Neural cell (in vitro differentiated cells): ENCODE data around the gene DNAJC18. TPM values are rescaled to one million over a fixed set of nuclear protein-coding genes. Genes with fewer than 3 reads are reported as not detected.

Source experiments
- H2AFZ ChIP-seq: fragments of 200-600, 300-800 bp; sonication (generic), shearing (Covaris generic); 2 replicates; pipeline ENCODE4 v1.6.0; 2014; ENCODE audit warnings: low read depth, mild to moderate bottlenecking, antibody characterized with exemption, low read length, moderate library complexity
- H3F3A ChIP-seq: fragments of 200-600 bp; shearing (Covaris generic); 2 replicates; pipeline ENCODE4 v1.6.1; 2016; ENCODE audit warnings: mild to moderate bottlenecking, moderate library complexity, mixed read lengths, antibody characterized with exemption, low read length; ENCODE audit not compliant: insufficient read depth, poor library complexity, severe bottlenecking
- H3K27ac ChIP-seq: fragments of 200-600, 300-800 bp; sonication (generic), shearing (Covaris generic); 2 replicates; pipeline ENCODE4 v1.5.1; 2014; ENCODE audit warnings: mild to moderate bottlenecking, low read length, moderate library complexity
- H3K27me3 ChIP-seq: fragments of 300-800, 200-600 bp; sonication (generic), shearing (Covaris generic); 2 replicates; pipeline ENCODE4 v1.6.0; 2014; ENCODE audit warnings: mild to moderate bottlenecking, low read depth, low read length, moderate library complexity; ENCODE audit not compliant: insufficient read depth
- H3K36me3 ChIP-seq: fragments of 300-800, 200-600 bp; sonication (generic), shearing (Covaris generic); 2 replicates; pipeline ENCODE4 v1.5.1; 2014; ENCODE audit warnings: mild to moderate bottlenecking, antibody characterized with exemption, low read length, moderate library complexity; ENCODE audit not compliant: insufficient read depth
- H3K4me2 ChIP-seq: fragments of 300-800, 200-600 bp; sonication (generic), shearing (Covaris generic); 2 replicates; pipeline ENCODE4 v1.6.0; 2014; ENCODE audit warnings: mild to moderate bottlenecking, low read length
- H3K4me3 ChIP-seq: fragments of 300-800, 200-600 bp; sonication (generic), shearing (Covaris generic); 2 replicates; pipeline ENCODE4 v1.5.1; 2014; ENCODE audit warnings: mild to moderate bottlenecking, low read length, moderate library complexity
- H3K79me2 ChIP-seq: fragments of 200-600 bp; shearing (Covaris generic); replicated peaks from 2 replicates; pipeline ENCODE4 v1.6.0; 2014; ENCODE audit warnings: mild to moderate bottlenecking, low read length, moderate library complexity; ENCODE audit not compliant: insufficient read depth
- H3K9ac ChIP-seq: fragments of 300-800, 200-600 bp; sonication (generic), shearing (Covaris generic); 2 replicates; pipeline ENCODE4 v1.6.1; 2016; ENCODE audit warnings: mild to moderate bottlenecking, low read length, mixed read lengths
- H3K9me2 ChIP-seq: fragments of 200-600 bp; shearing (Covaris generic); 2 replicates; pipeline ENCODE4 v1.6.1; 2016; ENCODE audit warnings: mild to moderate bottlenecking, low read length, mixed read lengths; ENCODE audit not compliant: insufficient read depth
- H3K9me3 ChIP-seq: fragments of 200-600, 300-800 bp; sonication (generic), shearing (Covaris generic); 2 replicates; pipeline ENCODE4 v1.6.1; 2016; ENCODE audit warnings: mild to moderate bottlenecking, mixed run types, low read length, moderate library complexity, mixed read lengths
- H4K20me1 ChIP-seq: fragments of 200-600 bp; shearing (Covaris generic); 2 replicates; pipeline ENCODE4 v1.6.1; 2016; ENCODE audit warnings: mild to moderate bottlenecking, mixed run types; ENCODE audit not compliant: insufficient read depth
- EZH2 ChIP-seq: fragments of 200-600, 300-800 bp; shearing (Covaris generic), sonication (generic); IDR thresholded peaks from 2 replicates; pipeline ENCODE4 v1.6.1; 2014; ENCODE audit warnings: antibody characterized with exemption, low read length, borderline replicate concordance, mild to moderate bottlenecking; ENCODE audit not compliant: insufficient read depth, poor library complexity, severe bottlenecking
- MXI1 ChIP-seq: fragments of 450-650 bp; conservative IDR thresholded peaks from 2 replicates; pipeline ENCODE4 v1.6.1; 2014; ENCODE audit warnings: antibody characterized with exemption, mild to moderate bottlenecking; ENCODE audit not compliant: poor library complexity, severe bottlenecking
- POLR2AphosphoS5 ChIP-seq: IDR thresholded peaks from 2 replicates; pipeline ENCODE4 v1.6.1; 2012
- RAD21 ChIP-seq: fragments of 450-650 bp; conservative IDR thresholded peaks from 2 replicates; pipeline ENCODE4 v1.6.1; 2014; ENCODE audit warnings: antibody characterized with exemption, mild to moderate bottlenecking, moderate library complexity
- SMC3 ChIP-seq: fragments of 450-650 bp; conservative IDR thresholded peaks from 2 replicates; pipeline ENCODE4 v1.6.1; 2014; ENCODE audit warnings: antibody characterized with exemption, mild to moderate bottlenecking, moderate library complexity; ENCODE audit not compliant: poor library complexity
- TAF1 ChIP-seq: IDR thresholded peaks from 2 replicates; pipeline ENCODE4 v1.6.1; 2012; ENCODE audit warnings: low read depth
- polyA plus RNA-seq: library from polyadenylated mRNA; depleted of rRNA; stranded (reverse); fragments of >200 nt; gene quantifications from 2 replicates; pipeline ENCODE4 v1.2.3, GENCODE V29; 2014
- TF ChIP-seq, protein P1 (sequence below): fragments of 450-650 bp; IDR thresholded peaks from 2 replicates; pipeline ENCODE4 v1.5.1; 2014; ENCODE audit warnings: antibody characterized with exemption, mild to moderate bottlenecking, moderate library complexity; ENCODE audit not compliant: poor library complexity, severe bottlenecking
- TF ChIP-seq, protein P2 (sequence below): IDR thresholded peaks from 2 replicates; pipeline ENCODE4 v1.6.1; 2012; ENCODE audit warnings: borderline replicate concordance

DNAJC18 gene
- polyA plus RNA-seq, 1 donor from 2014 or later, result 44.4 TPM

DNA sequence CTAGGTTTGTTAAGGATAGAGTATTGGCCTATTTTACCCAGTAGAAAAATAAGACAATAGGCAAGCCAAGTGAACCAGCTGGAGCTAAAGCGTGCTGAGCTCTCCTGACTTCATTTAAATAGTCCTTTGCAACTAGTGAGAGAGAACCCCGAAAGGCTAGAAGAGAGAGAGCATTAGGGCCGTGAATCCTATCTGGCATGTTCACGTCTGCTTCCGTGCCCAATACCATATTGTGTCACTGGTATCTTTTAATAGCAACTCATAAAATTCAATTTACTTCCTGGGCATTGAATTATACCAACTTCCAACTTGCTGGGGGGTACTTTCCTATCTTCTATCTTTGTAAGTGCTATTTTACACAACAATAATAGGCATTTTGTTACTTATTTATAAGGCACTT, 13.8 kb downstream of the DNAJC18 start:
- H3K9me3 ChIP-seq, result no peaks in the 10 kb centered on the region
- H3K4me3 ChIP-seq, result no peak overlapping the region
- H3K36me3 ChIP-seq, result no peaks in the 10 kb centered on the region
- H3K79me2 ChIP-seq, result no peaks in the 10 kb centered on the region
- H3K27me3 ChIP-seq, result no peaks in the 10 kb centered on the region
- H3K9ac ChIP-seq, result no peak overlapping the region
- H3K4me2 ChIP-seq, result no peak overlapping the region
- H2AFZ ChIP-seq, result no peak overlapping the region
- TF ChIP-seq, protein P1, sequence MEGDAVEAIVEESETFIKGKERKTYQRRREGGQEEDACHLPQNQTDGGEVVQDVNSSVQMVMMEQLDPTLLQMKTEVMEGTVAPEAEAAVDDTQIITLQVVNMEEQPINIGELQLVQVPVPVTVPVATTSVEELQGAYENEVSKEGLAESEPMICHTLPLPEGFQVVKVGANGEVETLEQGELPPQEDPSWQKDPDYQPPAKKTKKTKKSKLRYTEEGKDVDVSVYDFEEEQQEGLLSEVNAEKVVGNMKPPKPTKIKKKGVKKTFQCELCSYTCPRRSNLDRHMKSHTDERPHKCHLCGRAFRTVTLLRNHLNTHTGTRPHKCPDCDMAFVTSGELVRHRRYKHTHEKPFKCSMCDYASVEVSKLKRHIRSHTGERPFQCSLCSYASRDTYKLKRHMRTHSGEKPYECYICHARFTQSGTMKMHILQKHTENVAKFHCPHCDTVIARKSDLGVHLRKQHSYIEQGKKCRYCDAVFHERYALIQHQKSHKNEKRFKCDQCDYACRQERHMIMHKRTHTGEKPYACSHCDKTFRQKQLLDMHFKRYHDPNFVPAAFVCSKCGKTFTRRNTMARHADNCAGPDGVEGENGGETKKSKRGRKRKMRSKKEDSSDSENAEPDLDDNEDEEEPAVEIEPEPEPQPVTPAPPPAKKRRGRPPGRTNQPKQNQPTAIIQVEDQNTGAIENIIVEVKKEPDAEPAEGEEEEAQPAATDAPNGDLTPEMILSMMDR, result no peak
- TF ChIP-seq EZH2, result no peak
- no peak for TF ChIP-seq POLR2AphosphoS5
- no peak for TF ChIP-seq RAD21
- TF ChIP-seq TAF1, result no peak
- TF ChIP-seq, protein P2, sequence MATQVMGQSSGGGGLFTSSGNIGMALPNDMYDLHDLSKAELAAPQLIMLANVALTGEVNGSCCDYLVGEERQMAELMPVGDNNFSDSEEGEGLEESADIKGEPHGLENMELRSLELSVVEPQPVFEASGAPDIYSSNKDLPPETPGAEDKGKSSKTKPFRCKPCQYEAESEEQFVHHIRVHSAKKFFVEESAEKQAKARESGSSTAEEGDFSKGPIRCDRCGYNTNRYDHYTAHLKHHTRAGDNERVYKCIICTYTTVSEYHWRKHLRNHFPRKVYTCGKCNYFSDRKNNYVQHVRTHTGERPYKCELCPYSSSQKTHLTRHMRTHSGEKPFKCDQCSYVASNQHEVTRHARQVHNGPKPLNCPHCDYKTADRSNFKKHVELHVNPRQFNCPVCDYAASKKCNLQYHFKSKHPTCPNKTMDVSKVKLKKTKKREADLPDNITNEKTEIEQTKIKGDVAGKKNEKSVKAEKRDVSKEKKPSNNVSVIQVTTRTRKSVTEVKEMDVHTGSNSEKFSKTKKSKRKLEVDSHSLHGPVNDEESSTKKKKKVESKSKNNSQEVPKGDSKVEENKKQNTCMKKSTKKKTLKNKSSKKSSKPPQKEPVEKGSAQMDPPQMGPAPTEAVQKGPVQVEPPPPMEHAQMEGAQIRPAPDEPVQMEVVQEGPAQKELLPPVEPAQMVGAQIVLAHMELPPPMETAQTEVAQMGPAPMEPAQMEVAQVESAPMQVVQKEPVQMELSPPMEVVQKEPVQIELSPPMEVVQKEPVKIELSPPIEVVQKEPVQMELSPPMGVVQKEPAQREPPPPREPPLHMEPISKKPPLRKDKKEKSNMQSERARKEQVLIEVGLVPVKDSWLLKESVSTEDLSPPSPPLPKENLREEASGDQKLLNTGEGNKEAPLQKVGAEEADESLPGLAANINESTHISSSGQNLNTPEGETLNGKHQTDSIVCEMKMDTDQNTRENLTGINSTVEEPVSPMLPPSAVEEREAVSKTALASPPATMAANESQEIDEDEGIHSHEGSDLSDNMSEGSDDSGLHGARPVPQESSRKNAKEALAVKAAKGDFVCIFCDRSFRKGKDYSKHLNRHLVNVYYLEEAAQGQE, result no peak
- H3K27ac ChIP-seq, result no peak overlapping the region
- H3F3A ChIP-seq, result no peaks in the 10 kb centered on the region
- no peaks in the 10 kb centered on the region for H4K20me1 ChIP-seq
- H3K9me2 ChIP-seq, result no peaks in the 10 kb centered on the region

DNA sequence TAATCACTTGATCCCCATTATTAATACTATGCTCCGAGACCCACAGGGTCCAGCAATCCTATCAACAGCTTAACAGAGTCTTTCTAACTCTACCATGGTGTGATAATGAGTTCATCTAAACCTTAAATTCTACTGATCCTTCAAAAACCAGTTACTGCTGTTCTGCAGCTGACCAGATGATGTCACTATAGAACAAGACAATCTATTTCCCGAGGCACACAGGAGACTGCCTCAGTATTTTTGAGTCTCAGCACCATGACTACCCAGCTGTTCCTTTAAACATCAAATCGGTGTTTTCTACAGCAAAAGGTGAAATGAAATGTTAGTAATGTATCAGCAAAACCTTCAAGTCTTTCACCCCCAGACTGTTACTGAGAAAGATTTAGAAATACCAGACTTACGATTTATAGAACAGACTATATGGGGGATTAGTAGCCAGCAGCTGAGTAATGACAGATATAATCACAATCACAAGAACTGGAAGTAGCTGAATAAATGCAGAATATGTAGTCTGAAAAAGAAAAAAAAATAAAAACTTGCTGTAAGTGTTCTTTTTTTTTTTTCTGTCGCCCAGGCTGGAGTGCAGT, 16.9 kb downstream of the DNAJC18 start:
- Histone ChIP-seq H3K27ac (peak overlapping the region; percentile 36), H3K9me3 (no peaks in the 10 kb centered on the region)

More for the DNA sequence above, 16.9 kb downstream of the DNAJC18 start:
- Histone ChIP-seq H3K4me3 (no peak overlapping the region), H3K4me2 (no peak overlapping the region), H3K27me3 (no peaks in the 10 kb centered on the region), H3F3A (no peaks in the 10 kb centered on the region), H3K9me2 (no peaks in the 10 kb centered on the region), H2AFZ (no peak overlapping the region), H4K20me1 (no peaks in the 10 kb centered on the region), H3K9ac (no peak overlapping the region), H3K36me3 (no peaks in the 10 kb centered on the region), H3K79me2 (no peaks in the 10 kb centered on the region)
- TF ChIP-seq POLR2AphosphoS5 (no peak), RAD21 (peak; percentile 96), MXI1 (no peak), EZH2 (no peak), SMC3 (peak; percentile 92)
- TF ChIP-seq, protein P1, result peak; percentile 94
- TF ChIP-seq, protein P2, result no peak
